ENCODE measurements around the gene CRACR2B. TPM values are rescaled to one million over a fixed set of nuclear protein-coding genes. Genes with fewer than 3 reads are reported as not detected.

Gene CRACR2B
- total RNA-seq, 6 donors from 2014 or later, result 29.0 to 157 (median 41.4) TPM

GRCh38 chr11:864898-865297 lies 37.2 kb downstream of the CRACR2B start:
- no peak for TF ChIP-seq EP300 (IDR thresholded peaks at IDR 0.05)
- TF ChIP-seq POLR2A (IDR thresholded peaks at IDR 0.05), result no peak
- TF ChIP-seq POLR2AphosphoS5 (IDR thresholded peaks at IDR 0.05), result no peak
- TF ChIP-seq, protein P1, sequence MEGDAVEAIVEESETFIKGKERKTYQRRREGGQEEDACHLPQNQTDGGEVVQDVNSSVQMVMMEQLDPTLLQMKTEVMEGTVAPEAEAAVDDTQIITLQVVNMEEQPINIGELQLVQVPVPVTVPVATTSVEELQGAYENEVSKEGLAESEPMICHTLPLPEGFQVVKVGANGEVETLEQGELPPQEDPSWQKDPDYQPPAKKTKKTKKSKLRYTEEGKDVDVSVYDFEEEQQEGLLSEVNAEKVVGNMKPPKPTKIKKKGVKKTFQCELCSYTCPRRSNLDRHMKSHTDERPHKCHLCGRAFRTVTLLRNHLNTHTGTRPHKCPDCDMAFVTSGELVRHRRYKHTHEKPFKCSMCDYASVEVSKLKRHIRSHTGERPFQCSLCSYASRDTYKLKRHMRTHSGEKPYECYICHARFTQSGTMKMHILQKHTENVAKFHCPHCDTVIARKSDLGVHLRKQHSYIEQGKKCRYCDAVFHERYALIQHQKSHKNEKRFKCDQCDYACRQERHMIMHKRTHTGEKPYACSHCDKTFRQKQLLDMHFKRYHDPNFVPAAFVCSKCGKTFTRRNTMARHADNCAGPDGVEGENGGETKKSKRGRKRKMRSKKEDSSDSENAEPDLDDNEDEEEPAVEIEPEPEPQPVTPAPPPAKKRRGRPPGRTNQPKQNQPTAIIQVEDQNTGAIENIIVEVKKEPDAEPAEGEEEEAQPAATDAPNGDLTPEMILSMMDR (IDR thresholded peaks at IDR 0.05), result no peak
- peak in 1 of 2 donors; percentile 41 for DNase-seq
- no peak for ATAC-seq (ENCODE audit: low FRiP score in 2 of 2)
- 90 to 94% methylated on average over 6 to 11 of the region's 11 CpGs for WGBS, 2 donors
- Histone ChIP-seq H3K27ac (no peak overlapping the region), H3K9me3 (no peaks in the 10 kb centered on the region), H3K36me3 (peaks cover 0 to 67% (median 46%) of the 10 kb centered on the region in 4 donors), H3K4me1 (peaks cover 2 to 5% (median 3%) of the 10 kb centered on the region in 4 donors), H3K4me3 (no peak overlapping the region), H3K27me3 (no peaks in the 10 kb centered on the region)

GRCh38 chr11:865462-866430 lies 38.0 kb downstream of the CRACR2B start:
- Histone ChIP-seq H3K4me3 (no peak overlapping the region), H3K36me3 (peaks cover 0 to 67% (median 47%) of the 10 kb centered on the region in 4 donors), H3K27me3 (no peaks in the 10 kb centered on the region), H3K27ac (no peak overlapping the region), H3K4me1 (no peaks in the 10 kb centered on the region), H3K9me3 (no peaks in the 10 kb centered on the region)
- ATAC-seq (ENCODE audit: low FRiP score in 2 of 2) (no peak), DNase-seq (peak in 1 of 2 donors; percentile 76)
- no peak for TF ChIP-seq POLR2A (IDR thresholded peaks at IDR 0.05)
- TF ChIP-seq, protein P1 (IDR thresholded peaks at IDR 0.05), result no peak
- TF ChIP-seq EP300 (IDR thresholded peaks at IDR 0.05), result no peak
- TF ChIP-seq POLR2AphosphoS5 (IDR thresholded peaks at IDR 0.05), result no peak
- 83 to 85% methylated on average over 21 to 38 of the region's 41 CpGs for WGBS, 2 donors

DNA sequence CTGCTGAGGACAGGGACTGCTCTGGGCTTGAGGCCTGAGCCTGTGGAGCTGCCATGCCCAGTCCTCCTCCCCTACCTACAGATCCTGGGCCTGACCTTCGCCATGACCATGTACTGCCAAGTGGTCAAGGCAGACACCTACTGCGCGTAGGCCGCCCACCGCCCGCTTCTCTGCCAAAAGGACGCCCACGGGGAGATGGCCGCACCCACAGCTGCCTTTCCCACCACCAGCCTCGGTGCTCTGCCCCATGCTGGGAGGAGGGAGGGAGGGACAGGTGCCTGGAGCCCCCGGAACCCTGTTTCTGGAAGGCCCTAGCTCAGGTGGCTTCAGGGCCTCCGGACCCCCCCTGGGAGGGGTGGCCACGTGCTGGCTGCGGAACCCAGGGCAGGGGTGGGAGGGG lies 38.8 kb downstream of the CRACR2B start:
- DNase-seq, result peak in 1 of 2 donors; percentile 67

DNA sequence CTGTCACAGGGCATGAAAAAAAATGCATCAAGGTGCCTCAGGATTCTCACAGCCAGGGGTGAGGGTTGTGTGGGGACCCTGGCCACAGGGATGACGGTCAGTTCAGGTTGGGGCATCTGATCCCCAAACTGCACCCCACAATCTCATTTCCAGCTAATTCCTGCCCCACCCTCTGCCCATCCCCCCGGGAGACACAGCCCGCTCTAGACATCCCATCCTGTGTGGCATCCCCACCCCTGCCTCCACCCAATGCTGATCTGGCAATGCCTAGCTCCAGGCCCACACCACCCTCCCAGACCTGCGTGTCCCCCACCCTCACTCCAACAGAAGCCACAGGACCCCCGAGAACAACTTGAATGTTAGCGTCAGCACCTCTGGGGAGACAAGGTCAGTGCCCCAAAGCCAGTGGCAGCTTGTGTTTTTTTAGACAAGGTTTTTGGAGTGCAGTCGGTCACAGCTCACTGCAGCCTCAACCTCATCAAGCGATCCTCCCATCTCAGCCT lies 40.2 kb downstream of the CRACR2B start:
- Histone ChIP-seq H3K4me3 (no peak overlapping the region), H3K36me3 (peaks cover 0 to 61% (median 40%) of the 10 kb centered on the region in 4 donors)
- 85 to 89% methylated on average over 8 of the region's 8 CpGs for WGBS, 2 donors

More for the DNA sequence above, 38.8 kb downstream of the CRACR2B start:
- H3K4me1 ChIP-seq, result no peaks in the 10 kb centered on the region
- 82 to 89% methylated on average over 5 to 14 of the region's 14 CpGs for WGBS, 2 donors
- no peak overlapping the region for H3K27ac ChIP-seq
- no peaks in the 10 kb centered on the region for H3K27me3 ChIP-seq
- no peak for ATAC-seq (ENCODE audit: low FRiP score in 2 of 2)
- H3K9me3 ChIP-seq, result no peaks in the 10 kb centered on the region
- TF ChIP-seq POLR2A (IDR thresholded peaks at IDR 0.05) (no peak), EP300 (IDR thresholded peaks at IDR 0.05) (no peak), POLR2AphosphoS5 (IDR thresholded peaks at IDR 0.05) (no peak)
- TF ChIP-seq, protein P1 (IDR thresholded peaks at IDR 0.05), result no peak
- H3K4me3 ChIP-seq, result no peak overlapping the region
- peaks cover 0 to 67% (median 45%) of the 10 kb centered on the region in 4 donors for H3K36me3 ChIP-seq

More for the DNA sequence above, 40.2 kb downstream of the CRACR2B start:
- ATAC-seq (ENCODE audit: low FRiP score in 2 of 2) (no peak), DNase-seq (no peak)
- TF ChIP-seq, protein P1 (IDR thresholded peaks at IDR 0.05), result no peak
- no peaks in the 10 kb centered on the region for H3K9me3 ChIP-seq
- no peak overlapping the region for H3K27ac ChIP-seq
- H3K4me1 ChIP-seq, result no peaks in the 10 kb centered on the region
- no peaks in the 10 kb centered on the region for H3K27me3 ChIP-seq

Measured in upper lobe of left lung (tissue), 6 donors.